Measurements from ENCODE around the gene OVAAL. TPM values are rescaled to one million over a fixed set of nuclear protein-coding genes. Genes with fewer than 3 reads are reported as not detected.

OVAAL gene
- total and polyA plus RNA-seq, 8 donors = not detected

DNA sequence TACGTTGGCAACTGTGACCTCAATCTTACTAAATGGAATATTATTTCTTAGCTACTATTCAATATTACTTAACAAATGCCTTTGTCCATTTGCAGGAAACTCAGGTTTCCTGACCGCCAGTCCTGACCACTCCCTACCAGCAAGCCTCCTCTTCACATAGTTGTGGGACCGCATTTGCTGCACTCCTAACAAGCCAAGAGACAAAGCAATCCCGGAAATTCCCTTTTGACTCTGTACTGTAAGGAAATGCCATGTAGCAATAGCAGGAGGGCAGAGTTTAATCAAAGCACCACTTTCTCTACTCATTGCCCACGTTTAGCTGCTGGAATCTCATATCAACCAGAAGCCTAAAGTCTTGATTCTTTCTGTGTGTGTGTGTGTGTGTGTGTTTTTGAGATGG lies 28.3 kb upstream of the OVAAL start:
- WGBS, 5 donors = 22 to 54% (median 34%) methylated on average over 5 of the region's 5 CpGs
- Histone ChIP-seq H3K4me3 (no peak overlapping the region), H3K36me3 (no peaks in the 10 kb centered on the region), H3K4me1 (peaks cover 0 to 6% (median 0%) of the 10 kb centered on the region in 4 donors), H3K9me3 (no peaks in the 10 kb centered on the region), H3K27ac (no peak overlapping the region), H3K27me3 (no peaks in the 10 kb centered on the region)
- no peak for TF ChIP-seq EP300 (IDR thresholded peaks at IDR 0.05)
- TF ChIP-seq POLR2A (IDR thresholded peaks at IDR 0.05) = no peak
- peak in 1 of 3 donors; percentile 15 for TF ChIP-seq POLR2AphosphoS5 (IDR thresholded peaks at IDR 0.05)
- TF ChIP-seq, protein P1, sequence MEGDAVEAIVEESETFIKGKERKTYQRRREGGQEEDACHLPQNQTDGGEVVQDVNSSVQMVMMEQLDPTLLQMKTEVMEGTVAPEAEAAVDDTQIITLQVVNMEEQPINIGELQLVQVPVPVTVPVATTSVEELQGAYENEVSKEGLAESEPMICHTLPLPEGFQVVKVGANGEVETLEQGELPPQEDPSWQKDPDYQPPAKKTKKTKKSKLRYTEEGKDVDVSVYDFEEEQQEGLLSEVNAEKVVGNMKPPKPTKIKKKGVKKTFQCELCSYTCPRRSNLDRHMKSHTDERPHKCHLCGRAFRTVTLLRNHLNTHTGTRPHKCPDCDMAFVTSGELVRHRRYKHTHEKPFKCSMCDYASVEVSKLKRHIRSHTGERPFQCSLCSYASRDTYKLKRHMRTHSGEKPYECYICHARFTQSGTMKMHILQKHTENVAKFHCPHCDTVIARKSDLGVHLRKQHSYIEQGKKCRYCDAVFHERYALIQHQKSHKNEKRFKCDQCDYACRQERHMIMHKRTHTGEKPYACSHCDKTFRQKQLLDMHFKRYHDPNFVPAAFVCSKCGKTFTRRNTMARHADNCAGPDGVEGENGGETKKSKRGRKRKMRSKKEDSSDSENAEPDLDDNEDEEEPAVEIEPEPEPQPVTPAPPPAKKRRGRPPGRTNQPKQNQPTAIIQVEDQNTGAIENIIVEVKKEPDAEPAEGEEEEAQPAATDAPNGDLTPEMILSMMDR (IDR thresholded peaks at IDR 0.05) = no peak
- DNase-seq = peak in 1 of 2 donors; percentile 55
- intact Hi-C loops (cut with DNase I; ENCODE audit: low total_unique reads) = no loop called here

DNA sequence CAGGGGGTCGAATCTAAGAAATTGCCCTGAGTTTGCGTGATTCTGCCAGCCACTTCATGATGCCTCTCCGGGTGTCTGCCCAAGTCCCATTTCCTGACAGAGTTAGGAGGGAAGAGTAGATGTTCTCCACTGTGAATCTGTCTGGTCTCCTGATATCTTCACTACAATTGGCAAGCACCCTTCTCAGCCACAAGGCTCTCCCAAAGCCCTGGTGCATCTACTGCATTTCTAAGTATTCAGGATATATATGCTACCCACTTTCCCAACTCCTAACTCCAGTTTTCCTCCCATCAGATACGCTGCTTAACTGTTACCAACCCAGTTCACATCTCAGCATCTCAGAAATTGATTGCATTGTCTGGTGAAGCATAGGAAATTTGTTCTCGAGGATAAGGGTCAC lies 25.9 kb upstream of the OVAAL start:
- 80 to 91% (median 87%) methylated on average over 5 of the region's 5 CpGs for WGBS, 5 donors
- Histone ChIP-seq H3K4me1 (peaks cover 0 to 6% (median 0%) of the 10 kb centered on the region in 4 donors), H3K27me3 (peaks cover 0 to 8% (median 0%) of the 10 kb centered on the region in 3 donors), H3K36me3 (no peaks in the 10 kb centered on the region), H3K9me3 (no peaks in the 10 kb centered on the region), H3K27ac (no peak overlapping the region), H3K4me3 (no peak overlapping the region)
- intact Hi-C loops (cut with DNase I; ENCODE audit: low total_unique reads) = no loop called here
- no peak for TF ChIP-seq POLR2A (IDR thresholded peaks at IDR 0.05)
- TF ChIP-seq, protein P1 (IDR thresholded peaks at IDR 0.05) = no peak
- no peak for TF ChIP-seq POLR2AphosphoS5 (IDR thresholded peaks at IDR 0.05)
- no peak for TF ChIP-seq EP300 (IDR thresholded peaks at IDR 0.05)
- DNase-seq = no peak

DNA sequence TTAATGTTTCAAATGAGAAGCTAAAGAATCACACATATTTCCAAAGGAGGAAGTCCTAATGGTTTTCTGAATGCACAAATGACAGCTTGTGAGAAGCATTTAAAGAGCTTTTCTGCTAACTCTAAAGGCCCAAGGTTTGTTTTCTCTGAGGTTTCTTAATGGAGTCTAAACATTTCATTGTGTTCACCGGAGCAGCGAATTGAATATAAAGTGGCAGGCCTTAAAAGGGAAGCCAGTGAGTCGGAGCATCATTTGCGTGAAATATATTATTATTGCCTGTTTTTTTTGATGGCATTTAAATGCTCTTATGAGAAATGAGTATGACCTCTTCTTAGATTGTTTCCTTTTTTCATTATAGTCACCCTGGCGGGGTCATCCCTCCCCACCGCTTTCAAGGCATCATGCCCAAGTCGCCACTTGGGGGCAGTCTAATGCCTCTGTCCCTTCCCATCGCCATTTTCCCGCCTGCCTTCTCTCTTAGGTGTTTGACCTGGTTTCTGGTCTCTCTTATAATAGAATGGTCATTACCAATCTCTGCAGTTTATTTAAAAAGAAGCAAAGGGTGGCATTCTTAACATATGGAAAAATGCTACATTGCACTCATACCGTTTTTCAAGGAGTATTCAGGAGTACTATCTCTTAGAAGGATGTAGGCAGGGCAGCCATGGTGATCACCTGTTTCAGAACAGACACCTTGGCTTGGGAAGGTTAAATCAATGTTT lies 25.3 kb upstream of the OVAAL start:
- Histone ChIP-seq H3K4me1 (peaks cover 0 to 6% (median 0%) of the 10 kb centered on the region in 4 donors), H3K9me3 (no peaks in the 10 kb centered on the region), H3K4me3 (no peak overlapping the region), H3K36me3 (no peaks in the 10 kb centered on the region), H3K27ac (no peak overlapping the region), H3K27me3 (peaks cover 0 to 8% (median 0%) of the 10 kb centered on the region in 3 donors)
- WGBS, 5 donors = 42 to 49% (median 44%) methylated on average over 10 of the region's 10 CpGs
- no peak for TF ChIP-seq EP300 (IDR thresholded peaks at IDR 0.05)
- TF ChIP-seq, protein P1 (IDR thresholded peaks at IDR 0.05) = peak in 5 of 7 experiments; percentile 65 to 84 (median 73)
- peak; percentile 71 to 84 for DNase-seq
- intact Hi-C loops (cut with DNase I; ENCODE audit: low total_unique reads) = no loop called here

DNA sequence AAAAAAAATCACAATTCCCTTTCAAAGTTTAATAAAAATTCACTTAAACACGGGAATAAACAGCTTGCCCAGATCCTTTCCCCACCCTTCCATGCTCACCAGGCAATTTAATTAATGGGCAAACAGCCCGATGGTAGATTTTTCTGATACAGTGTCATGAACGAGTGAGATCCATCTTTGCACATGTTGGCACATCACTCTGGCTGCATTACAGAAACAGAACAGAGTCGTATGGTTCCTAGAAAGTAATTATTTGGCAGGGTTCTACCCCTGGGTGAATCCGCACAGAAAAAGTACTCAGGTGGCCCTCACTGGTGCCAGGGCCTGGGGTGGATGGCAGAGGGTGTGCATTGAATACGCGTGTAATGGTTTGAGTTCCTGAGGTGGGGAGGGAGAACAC lies 24.6 kb upstream of the OVAAL start:
- DNase-seq = no peak
- TF ChIP-seq POLR2A (IDR thresholded peaks at IDR 0.05) (no peak), POLR2AphosphoS5 (IDR thresholded peaks at IDR 0.05) (no peak)
- WGBS, 5 donors = 67 to 78% (median 71%) methylated on average over 7 of the region's 7 CpGs
- Histone ChIP-seq H3K4me1 (peaks cover 0 to 6% (median 0%) of the 10 kb centered on the region in 4 donors), H3K36me3 (no peaks in the 10 kb centered on the region), H3K9me3 (no peaks in the 10 kb centered on the region), H3K27me3 (peaks cover 0 to 8% (median 0%) of the 10 kb centered on the region in 3 donors), H3K27ac (no peak overlapping the region), H3K4me3 (no peak overlapping the region)
- intact Hi-C loops (cut with DNase I; ENCODE audit: low total_unique reads) = no loop called here

DNA sequence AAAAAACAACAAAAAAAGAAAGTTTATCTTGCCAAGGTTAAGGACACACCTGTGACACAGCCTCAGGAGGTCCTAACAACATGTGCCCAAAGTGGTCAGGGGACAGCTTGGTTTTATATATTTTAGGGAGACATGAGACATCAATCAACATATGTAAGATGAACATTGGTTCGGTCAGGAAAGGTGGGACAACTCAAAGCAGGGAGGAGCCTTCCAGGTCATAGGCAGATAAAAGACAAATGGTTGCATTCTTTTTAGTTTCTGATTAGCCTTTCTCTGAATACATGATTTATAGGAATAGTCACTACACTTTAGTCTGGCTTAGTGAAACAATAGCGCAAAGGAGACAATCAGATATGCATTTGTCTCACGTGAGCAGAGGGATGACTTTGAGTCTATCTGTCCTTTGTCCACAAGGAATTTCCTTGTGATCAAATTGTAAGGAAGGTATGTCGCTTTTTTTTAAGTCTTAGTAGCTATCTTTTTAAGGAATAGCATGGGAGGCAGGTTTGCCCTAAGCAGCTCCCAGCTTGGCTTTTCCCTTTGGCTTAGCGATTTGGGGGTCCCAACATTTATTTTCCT lies 23.3 kb upstream of the OVAAL start:
- Histone ChIP-seq H3K27me3 (peaks cover 0 to 8% (median 0%) of the 10 kb centered on the region in 3 donors), H3K27ac (no peak overlapping the region), H3K4me3 (no peak overlapping the region), H3K36me3 (no peaks in the 10 kb centered on the region), H3K9me3 (no peaks in the 10 kb centered on the region), H3K4me1 (peaks cover 0 to 6% (median 0%) of the 10 kb centered on the region in 4 donors)
- WGBS, 5 donors = 85 to 90% (median 89%) methylated on average over 5 of the region's 5 CpGs
- DNase-seq = no peak
- intact Hi-C loops (cut with DNase I; ENCODE audit: low total_unique reads) = no loop called here
- TF ChIP-seq POLR2AphosphoS5 (IDR thresholded peaks at IDR 0.05) (no peak), POLR2A (IDR thresholded peaks at IDR 0.05) (no peak), EP300 (IDR thresholded peaks at IDR 0.05) (no peak)
- TF ChIP-seq, protein P1 (IDR thresholded peaks at IDR 0.05) = no peak
